BJ (cell line): ENCODE measurements around the gene CMTM1. TPM values are rescaled to one million over a fixed set of nuclear protein-coding genes. Genes with fewer than 3 reads are reported as not detected.

ENCODE experiments used
- CTCF ChIA-PET: fragments of 350-600 bp; formaldehyde crosslinking; extraction: SDS; loops from one replicate; lab custom pipeline; 2021; ENCODE audit warnings: antibody characterized with exemption, inconsistent platforms; lab: Yijun Ruan, JAX
- POLR2A ChIA-PET: fragments of 300-600 bp; sonication (Branson Sonifier 250); formaldehyde crosslinking; extraction: SDS; loops from one replicate; lab custom pipeline; 2021; ENCODE audit warnings: antibody characterized with exemption; lab: Charles Lee
- DNase-seq: peaks from one replicate; pipeline ENCODE4 v3.0.0-alpha.2; 2011; ENCODE audit warnings: low read depth
- H3K27me3 ChIP-seq: 2 replicates; pipeline ENCODE4 v1.6.0; 2011; ENCODE audit warnings: low read length; ENCODE audit not compliant: control insufficient read depth, insufficient read depth
- H3K36me3 ChIP-seq: 2 replicates; pipeline ENCODE4 v1.5.1; 2011; ENCODE audit warnings: low read length; ENCODE audit not compliant: control insufficient read depth, insufficient read depth
- H3K4me3 ChIP-seq: 2 replicates; pipeline ENCODE4 v1.5.1; 2011; ENCODE audit warnings: low read depth, mild to moderate bottlenecking, control low read depth, low read length
- polyA plus RNA-seq: library from polyadenylated mRNA; depleted of rRNA; stranded (reverse); fragments of >200 nt; gene quantifications from 2 replicates; pipeline ENCODE4 v1.2.3, GENCODE V29; 2011
- TF ChIP-seq, protein P1 (sequence below): IDR thresholded peaks from 2 replicates; pipeline ENCODE4 v1.5.1; 2011; ENCODE audit warnings: low read depth, mild to moderate bottlenecking, control low read depth, inconsistent platforms, low read length, moderate library complexity; ENCODE audit not compliant: insufficient read depth

CMTM1 gene
- polyA plus RNA-seq, 1 experiment, result 3.2 TPM

DNA sequence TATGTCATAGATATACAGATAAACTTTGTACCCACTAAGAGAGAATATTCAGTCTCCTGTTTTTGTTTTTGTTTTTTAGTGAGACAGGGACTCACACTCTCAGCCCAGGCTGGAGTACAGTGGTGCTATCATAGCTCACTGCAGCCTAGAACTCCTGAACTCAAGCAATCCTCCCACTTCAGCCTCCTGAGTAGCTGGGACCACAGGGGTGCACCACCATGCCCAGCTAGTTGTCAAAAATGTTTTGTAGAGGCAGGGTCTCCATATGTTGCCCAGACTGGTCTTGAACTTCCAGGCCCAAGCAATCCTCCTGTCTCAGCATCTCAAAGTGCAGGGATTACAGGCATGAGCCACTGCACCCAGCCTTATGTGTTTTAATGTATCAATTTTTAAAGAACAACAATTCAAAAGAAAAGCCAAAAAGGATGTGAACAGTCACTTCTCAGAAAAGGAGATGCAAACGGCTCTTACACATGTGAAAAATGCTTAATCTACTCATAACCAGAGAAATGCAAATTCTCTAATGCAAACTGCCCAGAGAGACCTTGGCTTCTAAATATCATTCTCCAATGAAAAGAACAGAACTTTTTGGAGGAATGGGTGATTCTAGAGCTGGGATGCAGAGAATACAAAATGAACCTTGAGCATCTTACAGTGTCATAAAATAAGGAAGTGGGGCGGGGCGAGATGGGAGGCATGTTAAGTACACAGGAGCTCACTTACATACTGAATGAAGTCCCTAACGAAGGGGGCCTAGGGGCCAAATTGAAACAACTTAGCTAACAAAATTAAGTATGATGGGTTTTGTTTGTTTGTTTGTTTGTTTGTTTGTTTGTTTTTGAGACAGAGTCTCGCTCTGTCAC, 31.0 kb downstream of the CMTM1 start:
- Histone ChIP-seq H3K27me3 (peaks cover 3% of the 10 kb centered on the region), H3K36me3 (no peaks in the 10 kb centered on the region), H3K4me3 (no peak overlapping the region)
- DNase-seq, result no peak
- CTCF ChIA-PET, result interaction anchor here (1.1 to 1.5 kb wide), 3 partner anchors 18 to 190 kb away, joined by 3 read pairs; partner anchors contain the start of gene CMTM2
- POLR2A ChIA-PET, result no interaction called here
- TF ChIP-seq, protein P1, sequence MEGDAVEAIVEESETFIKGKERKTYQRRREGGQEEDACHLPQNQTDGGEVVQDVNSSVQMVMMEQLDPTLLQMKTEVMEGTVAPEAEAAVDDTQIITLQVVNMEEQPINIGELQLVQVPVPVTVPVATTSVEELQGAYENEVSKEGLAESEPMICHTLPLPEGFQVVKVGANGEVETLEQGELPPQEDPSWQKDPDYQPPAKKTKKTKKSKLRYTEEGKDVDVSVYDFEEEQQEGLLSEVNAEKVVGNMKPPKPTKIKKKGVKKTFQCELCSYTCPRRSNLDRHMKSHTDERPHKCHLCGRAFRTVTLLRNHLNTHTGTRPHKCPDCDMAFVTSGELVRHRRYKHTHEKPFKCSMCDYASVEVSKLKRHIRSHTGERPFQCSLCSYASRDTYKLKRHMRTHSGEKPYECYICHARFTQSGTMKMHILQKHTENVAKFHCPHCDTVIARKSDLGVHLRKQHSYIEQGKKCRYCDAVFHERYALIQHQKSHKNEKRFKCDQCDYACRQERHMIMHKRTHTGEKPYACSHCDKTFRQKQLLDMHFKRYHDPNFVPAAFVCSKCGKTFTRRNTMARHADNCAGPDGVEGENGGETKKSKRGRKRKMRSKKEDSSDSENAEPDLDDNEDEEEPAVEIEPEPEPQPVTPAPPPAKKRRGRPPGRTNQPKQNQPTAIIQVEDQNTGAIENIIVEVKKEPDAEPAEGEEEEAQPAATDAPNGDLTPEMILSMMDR, result no peak

DNA sequence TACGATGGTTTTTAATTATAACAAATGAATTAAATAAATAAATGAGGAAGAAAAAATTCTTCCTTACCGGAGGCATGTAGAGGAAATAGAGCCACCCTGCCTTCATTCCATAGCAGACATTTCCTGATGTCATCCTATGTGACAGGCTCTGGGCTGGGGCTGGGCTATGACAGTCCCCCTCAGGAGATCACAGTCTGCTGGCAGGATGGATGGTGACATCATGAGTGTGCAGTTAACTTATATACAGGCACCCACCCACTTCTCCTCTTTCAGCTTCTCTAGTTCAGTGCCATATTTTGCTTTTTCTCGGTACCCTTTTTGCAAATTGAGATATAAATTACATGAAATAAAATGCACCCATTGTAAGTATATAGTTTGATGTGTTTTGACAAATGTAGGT, 31.9 kb downstream of the CMTM1 start:
- TF ChIP-seq, protein P1, result no peak
- Histone ChIP-seq H3K36me3 (no peaks in the 10 kb centered on the region), H3K27me3 (peaks cover 4% of the 10 kb centered on the region), H3K4me3 (no peak overlapping the region)
- DNase-seq, result no peak
- ChIA-PET POLR2A (no interaction called here), CTCF (interaction anchor here (1.2 to 1.5 kb wide), 2 partner anchors 19 to 38 kb away, joined by 3 read pairs; partner anchors contain the start of gene CMTM2)

DNA sequence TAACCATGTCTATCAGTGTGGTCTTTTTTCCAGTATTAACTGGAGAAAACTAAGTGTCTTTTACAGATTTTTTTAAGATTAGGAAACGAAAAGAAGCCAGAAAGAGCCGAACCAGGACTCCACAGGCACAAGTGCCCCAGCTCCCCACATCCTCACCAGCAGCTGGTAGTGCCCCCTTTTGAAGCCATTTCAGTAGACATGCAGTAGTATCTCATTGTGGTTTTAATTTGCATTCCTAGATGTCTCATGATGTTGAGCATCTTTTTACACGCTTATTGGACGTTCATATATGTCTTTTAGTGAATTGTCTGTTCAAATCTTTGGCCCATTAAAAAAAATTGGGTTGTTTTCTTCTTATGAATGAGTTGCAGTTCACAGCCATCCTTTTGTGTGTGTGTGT, 33.5 kb downstream of the CMTM1 start:
- DNase-seq, result no peak
- POLR2A ChIA-PET, result no interaction called here
- CTCF ChIA-PET, result interaction anchor here (1.0 kb wide), 1 partner anchor 10 kb away, joined by 3 read pairs; no protein-coding TSS in a partner anchor
- peaks cover 4% of the 10 kb centered on the region for H3K27me3 ChIP-seq
- TF ChIP-seq, protein P1, result no peak
- no peaks in the 10 kb centered on the region for H3K36me3 ChIP-seq
- H3K4me3 ChIP-seq, result no peak overlapping the region

DNA sequence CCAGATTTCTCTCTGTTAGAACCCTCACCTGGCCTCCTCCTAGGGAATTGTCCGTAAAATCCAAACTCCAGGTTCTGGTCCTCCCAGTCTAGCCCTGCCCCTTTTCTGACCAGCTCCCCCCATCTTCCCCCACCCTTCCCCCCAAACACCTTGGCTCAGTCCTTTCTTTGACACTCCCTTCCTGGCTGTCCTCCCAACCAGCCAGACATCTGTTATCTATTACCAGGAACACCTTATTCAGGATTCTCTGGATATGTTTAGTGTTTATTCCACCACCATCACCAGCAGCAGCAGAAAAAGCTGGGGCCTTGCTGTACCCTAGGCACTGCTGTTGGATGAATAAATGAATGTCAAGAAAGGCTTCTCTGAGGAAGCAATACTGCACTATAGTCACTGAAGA, 34.2 kb downstream of the CMTM1 start:
- TF ChIP-seq, protein P1, result no peak
- Histone ChIP-seq H3K27me3 (peaks cover 2% of the 10 kb centered on the region; the same call in 1 of the 2 replicates), H3K4me3 (no peak overlapping the region), H3K36me3 (no peaks in the 10 kb centered on the region)
- ChIA-PET POLR2A (no interaction called here), CTCF (no interaction called here)
- DNase-seq, result no peak

DNA sequence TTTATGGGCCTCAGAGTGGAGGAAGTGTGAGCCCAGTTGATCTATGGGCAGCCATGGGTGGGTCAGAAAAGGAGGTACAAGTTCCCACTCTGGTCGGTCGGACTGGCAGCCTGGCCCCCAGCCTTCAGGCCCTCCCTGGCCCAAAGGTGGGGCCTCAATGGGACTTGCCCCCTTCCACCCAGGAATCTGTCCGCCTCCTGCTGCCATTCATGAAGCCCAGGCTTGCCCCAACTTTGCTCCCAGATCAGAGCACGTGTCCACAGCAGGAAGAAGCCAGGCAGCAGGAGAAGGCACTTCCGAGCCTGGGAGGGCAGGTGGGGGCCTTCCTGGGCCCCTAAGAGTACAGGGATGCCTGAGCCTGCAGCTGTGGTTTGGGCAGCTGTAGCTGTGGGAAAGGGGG, 35.2 kb downstream of the CMTM1 start:
- TF ChIP-seq, protein P1, result no peak
- H3K36me3 ChIP-seq, result peaks cover 2% of the 10 kb centered on the region; the same call in 1 of the 2 replicates
- CTCF ChIA-PET, result interaction anchor here (0.5 to 1.2 kb wide), 3 partner anchors 12 to 93 kb away, joined by 3 read pairs; no protein-coding TSS in a partner anchor
- no peak for DNase-seq
- POLR2A ChIA-PET, result interaction anchor here (0.7 kb wide), 1 partner anchor 150 kb away, joined by 6 read pairs; the partner anchor contains the start of gene DYNC1LI2
- H3K4me3 ChIP-seq, result no peak overlapping the region
- H3K27me3 ChIP-seq, result peaks cover 2% of the 10 kb centered on the region; the same call in 1 of the 2 replicates
